MCF 10A (cell line): ENCODE data around the gene CCDC13. TPM values are rescaled to one million over a fixed set of nuclear protein-coding genes. Genes with fewer than 3 reads are reported as not detected.

Experiments used
- Bru-seq: library from RNA; stranded (reverse); fragments of 400-500 nt; gene quantifications from one replicate; lab custom pipeline; 2021; lab: Mats Ljungman, UMichigan
- BruChase-seq, 2 experiments: library from RNA; stranded (reverse); fragments of 400-500 nt; gene quantifications; one replicate each; lab custom pipeline; 2021; lab: Mats Ljungman, UMichigan
- BruUV-seq: library from RNA; stranded (reverse); fragments of 400-500 nt; replicated peaks from 2 replicates; lab custom pipeline; 2021; lab: Mats Ljungman, UMichigan
- CTCF ChIA-PET: fragments of 300-600 bp; sonication (Branson Sonifier 250); formaldehyde crosslinking; extraction: SDS; loops from one replicate; lab custom pipeline; 2021; ENCODE audit warnings: antibody characterized with exemption, inconsistent platforms; lab: Yijun Ruan, JAX
- POLR2A ChIA-PET: fragments of 300-600, 350-650 bp; sonication (Branson Sonifier 250); formaldehyde crosslinking; extraction: SDS; loops from one replicate; lab custom pipeline; 2020; ENCODE audit warnings: antibody characterized with exemption, inconsistent platforms; lab: Yijun Ruan, JAX
- DNase-seq: peaks from one replicate; pipeline ENCODE4 v3.0.0-alpha.2; 2018; ENCODE audit not compliant: unreplicated experiment
- H3K27ac Mint-ChIP-seq: one replicate; pipeline ENCODE4 v1.8.0; 2022; ENCODE audit warnings: mild to moderate bottlenecking, low read depth, mixed read lengths; ENCODE audit not compliant: unreplicated experiment
- H3K27me3 Mint-ChIP-seq: one replicate; pipeline ENCODE4 v1.8.0; 2022; ENCODE audit warnings: mixed read lengths; ENCODE audit not compliant: insufficient read depth, unreplicated experiment
- H3K36me3 Mint-ChIP-seq: one replicate; pipeline ENCODE4 v1.8.0; 2022; ENCODE audit warnings: mild to moderate bottlenecking, moderate library complexity, mixed read lengths; ENCODE audit not compliant: insufficient read depth, unreplicated experiment
- H3K4me1 Mint-ChIP-seq: one replicate; pipeline ENCODE4 v1.8.0; 2022; ENCODE audit warnings: mixed read lengths; ENCODE audit not compliant: insufficient read depth, unreplicated experiment
- H3K4me3 Mint-ChIP-seq: one replicate; pipeline ENCODE4 v1.8.0; 2022; ENCODE audit warnings: mild to moderate bottlenecking, moderate library complexity, mixed read lengths; ENCODE audit not compliant: unreplicated experiment
- H3K9me3 Mint-ChIP-seq: one replicate; pipeline ENCODE4 v1.8.0; 2022; ENCODE audit warnings: mixed read lengths; ENCODE audit not compliant: unreplicated experiment
- CTCF ChIP-seq: fragments of 200-600 bp; IDR thresholded peaks from one replicate; pipeline ENCODE4 v1.8.0; 2022; ENCODE audit warnings: antibody characterized with exemption, mild to moderate bottlenecking; ENCODE audit not compliant: unreplicated experiment
- intact Hi-C: fragments of 100-400 bp; cut with micrococcal nuclease; formaldehyde crosslinking; loops from 2 replicates; pipeline ENCODE4 v1.14.1; 2022
- long read RNA-seq: library from polyadenylated mRNA; stranded (forward); transcript quantifications from one replicate; pipeline ENCODE4 v2.0.0, GENCODE V29; 2022
- total RNA-seq: library from RNA; stranded (reverse); gene quantifications from 2 replicates; pipeline ENCODE4 v1.2.3, GENCODE V29; 2022

Gene CCDC13, protein sequence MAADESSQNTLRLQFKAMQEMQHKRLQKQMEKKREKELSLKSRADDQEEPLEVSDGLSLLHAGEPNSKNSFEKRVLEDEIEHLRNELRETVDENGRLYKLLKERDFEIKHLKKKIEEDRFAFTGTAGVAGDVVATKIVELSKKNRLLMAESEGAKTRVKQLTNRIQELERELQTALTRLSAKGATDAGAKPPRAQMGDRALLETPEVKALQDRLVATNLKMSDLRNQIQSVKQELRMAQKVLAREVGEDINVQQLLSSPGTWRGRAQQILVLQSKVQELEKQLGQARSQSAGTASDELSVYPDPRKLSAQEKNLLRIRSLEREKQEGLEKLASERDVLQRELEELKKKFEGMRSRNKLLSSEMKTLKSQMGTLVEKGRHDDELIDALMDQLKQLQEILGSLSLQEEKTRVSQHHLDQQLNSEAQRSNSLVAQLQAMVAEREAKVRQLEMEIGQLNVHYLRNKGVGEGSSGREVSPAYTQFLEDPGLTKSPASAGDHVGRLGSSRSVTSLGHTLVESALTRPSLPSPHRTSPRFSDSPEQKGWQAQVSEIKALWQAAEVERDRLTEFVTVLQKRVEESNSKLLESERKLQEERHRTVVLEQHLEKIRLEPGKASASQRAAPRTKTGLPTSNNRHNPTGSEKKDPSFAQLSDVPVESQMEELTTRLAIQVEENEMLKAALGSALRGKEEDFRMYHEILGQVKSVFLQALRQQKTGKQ
- total RNA-seq = 1.1 and 1.3 TPM in 2 replicates
- Bru-seq, nascent RNA = percentile 67 among the genes with signal in this experiment
- BruChase-seq, experiment 1, labeled RNA remaining after a 6-hour chase = percentile 81 among the genes with signal in this experiment
- BruChase-seq, experiment 2, labeled RNA remaining after a 2-hour chase = percentile 77 among the genes with signal in this experiment
- long read RNA-seq, partial matches to known transcripts = 0 of 1 reads
- long read RNA-seq, other reads (novel, unspliced or antisense) = 1 of 1 reads

GRCh38 chr3:42772670-42773408 is at the start of gene CCDC13:
TSS of gene CCDC13 (minus strand) at chr3:42773253. CDS start at chr3:42758345, 14,908 bp downstream.
- BruUV-seq = no TSS peak
- ChIA-PET POLR2A (no interaction called here), CTCF (no interaction called here)
- Mint-ChIP-seq H3K36me3 (peaks cover 15% of the 10 kb centered on the region), H3K4me3 (no peak within 1 kb of the TSS), H3K4me1 (no peaks in the 10 kb centered on the region), H3K9me3 (no peaks in the 10 kb centered on the region), H3K27me3 (no peaks in the 10 kb centered on the region), H3K27ac (no peak within 1 kb of the TSS)
- no peak for TF ChIP-seq CTCF
- intact Hi-C loops = no loop called here
- DNase-seq = no peak

GRCh38 chr3:42822828-42823227 is 49.8 kb upstream of the CCDC13 start:
- ChIA-PET CTCF (interaction anchor here (0.6 to 2.5 kb wide), 5 partner anchors 8 to 919 kb away, joined by 3 to 10 read pairs (median 3); no protein-coding TSS in a partner anchor), POLR2A (interaction anchor here (1.0 to 7.8 kb wide), 6 partner anchors 17 to 242 kb away, joined by 3 to 104 read pairs (median 4); partner anchors contain the start of genes ACKR2, HIGD1A and SEC22C)
- Mint-ChIP-seq H3K4me3 (no peak overlapping the region), H3K9me3 (no peaks in the 10 kb centered on the region), H3K27me3 (no peaks in the 10 kb centered on the region), H3K27ac (peak overlapping the region; percentile 98), H3K36me3 (no peaks in the 10 kb centered on the region), H3K4me1 (peaks cover 54% of the 10 kb centered on the region)
- no TSS peak for BruUV-seq
- intact Hi-C loops = no loop called here
- peak; percentile 51 for DNase-seq
- no peak for TF ChIP-seq CTCF

DNA sequence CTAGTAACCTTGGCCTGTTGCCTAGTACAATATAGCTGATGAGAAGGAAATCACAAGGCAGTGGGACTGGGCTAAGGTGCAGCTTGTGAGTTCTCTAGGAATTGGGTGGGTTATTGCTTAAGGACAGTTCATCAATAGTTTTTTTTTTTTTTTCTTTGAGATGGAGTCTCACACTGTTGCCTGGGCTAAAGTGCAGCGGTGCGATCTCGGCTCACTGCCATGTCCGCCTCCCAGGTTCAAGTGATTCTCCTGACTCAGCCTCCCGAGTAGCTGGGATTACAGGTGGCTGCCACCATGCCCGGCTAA is 47.6 kb upstream of the CCDC13 start:
- DNase-seq = no peak
- no peaks in the 10 kb centered on the region for H3K27me3 Mint-ChIP-seq
- H3K9me3 Mint-ChIP-seq = no peaks in the 10 kb centered on the region
- no peak for TF ChIP-seq CTCF
- ChIA-PET POLR2A (interaction anchor here (0.6 to 7.8 kb wide), 4 partner anchors 14 to 238 kb away, joined by 3 to 104 read pairs (median 17); partner anchors contain the start of genes ACKR2 and HIGD1A), CTCF (interaction anchor here (0.6 to 1.2 kb wide), 4 partner anchors 21 to 274 kb away, joined by 3 to 4 read pairs (median 4); no protein-coding TSS in a partner anchor)
- no peak overlapping the region for H3K27ac Mint-ChIP-seq
- BruUV-seq = no TSS peak
- H3K4me1 Mint-ChIP-seq = peaks cover 36% of the 10 kb centered on the region
- intact Hi-C loops = no loop called here
- H3K4me3 Mint-ChIP-seq = no peak overlapping the region
- no peaks in the 10 kb centered on the region for H3K36me3 Mint-ChIP-seq
